Activated CD4-positive, alpha-beta T cell treated with anti-CD3 and anti-CD28 coated beads, Interleukin-2, amount 10 ng/mL, durations not matched to agents 7 days and 5 days (primary cell): Measurements from ENCODE around the gene AMH. TPM values are rescaled to one million over a fixed set of nuclear protein-coding genes. Genes with fewer than 3 reads are reported as not detected.

ENCODE experiments used
- CTCF ChIA-PET: fragments of 350-600 bp; sonication (Branson Sonifier 250); formaldehyde crosslinking; loops from one replicate; lab custom pipeline; 2021; ENCODE audit warnings: antibody characterized with exemption; lab: Charles Lee
- POLR2A ChIA-PET: fragments of 350-600 bp; sonication (Branson Sonifier 250); formaldehyde crosslinking; loops from one replicate; lab custom pipeline; 2021; ENCODE audit warnings: antibody characterized with exemption; lab: Charles Lee
- DNase-seq: peaks from one replicate; pipeline ENCODE4 v3.0.0-alpha.2; 2020
- H3K27ac Mint-ChIP-seq: one replicate; pipeline ENCODE4 v1.8.0; 2021; ENCODE audit warnings: mild to moderate bottlenecking, moderate library complexity, mixed read lengths
- H3K27me3 Mint-ChIP-seq: one replicate; pipeline ENCODE4 v1.8.0; 2021; ENCODE audit warnings: mixed read lengths
- H3K36me3 Mint-ChIP-seq: one replicate; pipeline ENCODE4 v1.8.0; 2021; ENCODE audit warnings: low read depth, mixed read lengths
- H3K4me1 Mint-ChIP-seq: one replicate; pipeline ENCODE4 v1.8.0; 2021; ENCODE audit warnings: mixed read lengths
- H3K4me3 Mint-ChIP-seq: one replicate; pipeline ENCODE4 v1.8.0; 2021; ENCODE audit warnings: mild to moderate bottlenecking, moderate library complexity, mixed read lengths
- H3K9me3 Mint-ChIP-seq: one replicate; pipeline ENCODE4 v1.8.0; 2021; ENCODE audit warnings: mixed read lengths
- total RNA-seq, 2 experiments: library from RNA; stranded (reverse); gene quantifications; one replicate each; pipeline ENCODE4 v1.2.3, GENCODE V29; 2021

Gene AMH
- total RNA-seq, 2 experiments from 2014 or later = 5.2 to 9.2 TPM

DNA sequence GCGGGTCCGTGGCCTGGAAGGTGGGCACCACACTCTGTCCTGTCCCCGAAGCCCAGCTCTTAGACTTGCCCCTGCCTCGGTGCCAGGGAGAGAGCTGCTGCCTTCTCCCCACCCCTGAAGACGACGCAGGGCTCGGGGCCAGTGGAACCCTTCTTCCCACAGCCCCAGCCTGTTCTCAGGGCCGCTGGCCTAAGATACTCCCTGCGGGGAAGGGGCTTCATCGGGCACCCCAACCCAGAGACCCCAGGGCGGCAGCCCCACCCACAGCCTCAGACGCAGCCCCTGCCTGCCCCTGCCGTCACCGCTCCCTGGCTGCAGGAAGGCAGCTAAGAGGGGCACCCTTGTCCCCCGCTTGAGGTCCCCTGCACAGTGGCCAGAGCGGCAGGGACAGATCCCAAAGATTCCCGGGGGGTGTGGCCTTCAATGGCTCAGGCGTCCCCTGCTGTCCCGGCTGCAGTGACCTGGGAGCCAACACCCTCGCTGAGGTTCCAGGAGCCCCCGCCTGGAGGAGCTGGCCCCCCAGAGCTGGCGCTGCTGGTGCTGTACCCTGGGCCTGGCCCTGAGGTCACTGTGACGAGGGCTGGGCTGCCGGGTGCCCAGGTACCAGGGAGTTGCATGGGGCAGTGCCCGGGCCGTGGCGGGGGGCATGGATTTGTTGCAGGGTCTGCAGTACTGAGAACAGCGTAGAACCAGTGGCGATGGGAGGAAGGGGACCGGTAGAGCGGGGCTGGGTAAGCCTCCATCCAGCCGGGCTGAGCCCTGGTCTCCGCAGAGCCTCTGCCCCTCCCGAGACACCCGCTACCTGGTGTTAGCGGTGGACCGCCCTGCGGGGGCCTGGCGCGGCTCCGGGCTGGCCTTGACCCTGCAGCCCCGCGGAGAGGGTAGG, 1.0 kb downstream of the AMH start:
- Mint-ChIP-seq H3K36me3 (peaks cover 9% of the 10 kb centered on the region), H3K27me3 (peaks cover 21% of the 10 kb centered on the region), H3K27ac (no peak overlapping the region), H3K4me3 (no peak overlapping the region), H3K9me3 (no peaks in the 10 kb centered on the region), H3K4me1 (peaks cover 7% of the 10 kb centered on the region)
- CTCF ChIA-PET = interaction anchor here (1.0 kb wide), 1 partner anchor 12 kb away, joined by 7 read pairs; no protein-coding TSS in a partner anchor
- DNase-seq = no peak
- POLR2A ChIA-PET = no interaction called here

DNA sequence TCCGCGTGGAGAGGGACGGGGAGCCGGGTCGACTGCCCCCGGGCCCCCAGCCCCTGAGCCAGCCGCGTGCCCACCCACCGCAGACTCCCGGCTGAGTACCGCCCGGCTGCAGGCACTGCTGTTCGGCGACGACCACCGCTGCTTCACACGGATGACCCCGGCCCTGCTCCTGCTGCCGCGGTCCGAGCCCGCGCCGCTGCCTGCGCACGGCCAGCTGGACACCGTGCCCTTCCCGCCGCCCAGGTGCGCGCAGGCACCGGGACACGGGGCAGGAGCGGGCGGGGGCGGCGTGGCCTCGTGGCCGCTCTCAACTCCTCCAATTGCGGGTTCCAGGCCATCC, 1.6 kb downstream of the AMH start:
- ChIA-PET CTCF (no interaction called here), POLR2A (no interaction called here)
- no peak overlapping the region for H3K27ac Mint-ChIP-seq
- peaks cover 7% of the 10 kb centered on the region for H3K4me1 Mint-ChIP-seq
- peaks cover 5% of the 10 kb centered on the region for H3K36me3 Mint-ChIP-seq
- DNase-seq = no peak
- H3K27me3 Mint-ChIP-seq = peaks cover 21% of the 10 kb centered on the region
- H3K9me3 Mint-ChIP-seq = no peaks in the 10 kb centered on the region
- H3K4me3 Mint-ChIP-seq = no peak overlapping the region

GRCh38 chr19:2251106-2252054, 2.3 kb downstream of the AMH start:
- POLR2A ChIA-PET = no interaction called here
- DNase-seq = no peak
- peaks cover 3% of the 10 kb centered on the region for H3K36me3 Mint-ChIP-seq
- CTCF ChIA-PET = no interaction called here
- peaks cover 7% of the 10 kb centered on the region for H3K4me1 Mint-ChIP-seq
- H3K9me3 Mint-ChIP-seq = no peaks in the 10 kb centered on the region
- no peak overlapping the region for H3K4me3 Mint-ChIP-seq
- no peak overlapping the region for H3K27ac Mint-ChIP-seq
- peaks cover 21% of the 10 kb centered on the region for H3K27me3 Mint-ChIP-seq

GRCh38 chr19:2252055-2252796, 3.1 kb downstream of the AMH start:
- H3K4me1 Mint-ChIP-seq = peaks cover 11% of the 10 kb centered on the region
- no peaks in the 10 kb centered on the region for H3K9me3 Mint-ChIP-seq
- H3K36me3 Mint-ChIP-seq = peaks cover 3% of the 10 kb centered on the region
- no peak overlapping the region for H3K4me3 Mint-ChIP-seq
- H3K27me3 Mint-ChIP-seq = peaks cover 21% of the 10 kb centered on the region
- ChIA-PET CTCF (interaction anchor here (0.6 to 2.4 kb wide), 4 partner anchors 15 to 96 kb away, joined by 3 to 9 read pairs (median 4); partner anchors contain the start of gene PLEKHJ1), POLR2A (no interaction called here)
- DNase-seq = no peak
- peak overlapping the region; percentile 13 for H3K27ac Mint-ChIP-seq

- Mint-ChIP-seq H3K9me3 (no peaks in the 10 kb centered on the region), H3K27me3 (peaks cover 21% of the 10 kb centered on the region), H3K36me3 (peaks cover 3% of the 10 kb centered on the region), H3K4me1 (peaks cover 14% of the 10 kb centered on the region), H3K4me3 (no peak overlapping the region), H3K27ac (peak overlapping the region; percentile 13)
- CTCF ChIA-PET = interaction anchor here (0.6 to 2.4 kb wide), 5 partner anchors 14 to 97 kb away, joined by 3 to 9 read pairs (median 4); partner anchors contain the start of gene PLEKHJ1
- DNase-seq = no peak
- POLR2A ChIA-PET = no interaction called here
Observed at GRCh38 chr19:2252797-2253105, 3.6 kb downstream of the AMH start.

DNA sequence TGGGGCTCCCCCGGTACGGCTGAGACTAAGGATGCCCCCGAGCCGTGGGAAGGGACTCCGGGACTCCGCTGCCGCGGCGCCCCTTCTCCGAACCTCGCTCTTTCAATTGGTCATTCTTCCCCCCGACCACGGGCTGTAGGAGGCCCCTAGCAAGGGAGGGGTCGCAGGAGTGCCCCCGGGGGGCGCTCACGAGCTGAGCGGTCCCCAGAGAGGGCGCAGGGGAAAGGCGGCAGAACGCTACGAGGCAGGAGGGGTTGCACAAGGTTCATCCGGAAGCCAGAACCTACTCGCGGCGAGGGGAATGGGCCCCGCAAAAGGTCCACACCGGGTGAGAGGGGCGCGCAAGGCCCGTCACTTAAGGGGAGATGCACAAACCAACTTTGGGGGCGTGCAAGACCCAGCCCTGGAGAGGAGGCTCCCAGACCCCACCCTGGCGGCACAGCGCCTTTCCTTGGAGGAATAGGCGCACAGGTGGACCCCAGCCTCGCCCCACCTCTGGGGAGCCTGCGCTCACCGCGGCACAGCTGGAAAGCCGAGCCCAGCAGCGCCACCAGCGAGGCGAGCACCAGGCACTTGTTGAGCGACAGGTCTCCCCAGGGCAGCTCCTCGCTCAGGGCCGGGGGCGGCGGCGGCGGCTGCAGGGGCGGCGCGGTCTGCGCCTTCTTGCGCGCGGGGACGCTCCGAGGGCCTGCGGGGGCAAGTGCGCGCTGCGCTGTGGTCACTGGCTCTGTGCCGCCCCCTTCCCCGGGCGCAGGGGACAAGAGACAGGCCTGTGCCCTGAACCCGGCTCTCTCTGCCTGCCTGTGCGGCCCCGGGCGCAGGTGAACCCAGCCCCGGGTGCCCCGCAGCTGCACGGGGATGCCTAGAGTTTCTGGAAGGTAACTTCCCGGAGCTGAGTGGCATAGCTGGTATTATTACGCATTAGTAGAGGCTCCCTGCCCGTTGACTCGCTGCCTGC, 4.3 kb downstream of the AMH start:
- Mint-ChIP-seq H3K27me3 (peaks cover 21% of the 10 kb centered on the region), H3K4me1 (peaks cover 21% of the 10 kb centered on the region), H3K9me3 (no peaks in the 10 kb centered on the region), H3K4me3 (peak overlapping the region; percentile 25), H3K27ac (peak overlapping the region; percentile 46), H3K36me3 (peaks cover 3% of the 10 kb centered on the region)
- ChIA-PET POLR2A (interaction anchor here (0.5 kb wide), 1 partner anchor 69 kb away, joined by 3 read pairs; no protein-coding TSS in a partner anchor), CTCF (interaction anchor here (0.5 to 2.4 kb wide), 7 partner anchors 11 to 380 kb away, joined by 3 to 9 read pairs (median 4); partner anchors contain the start of gene PLEKHJ1)
- DNase-seq = peak; percentile 49

DNA sequence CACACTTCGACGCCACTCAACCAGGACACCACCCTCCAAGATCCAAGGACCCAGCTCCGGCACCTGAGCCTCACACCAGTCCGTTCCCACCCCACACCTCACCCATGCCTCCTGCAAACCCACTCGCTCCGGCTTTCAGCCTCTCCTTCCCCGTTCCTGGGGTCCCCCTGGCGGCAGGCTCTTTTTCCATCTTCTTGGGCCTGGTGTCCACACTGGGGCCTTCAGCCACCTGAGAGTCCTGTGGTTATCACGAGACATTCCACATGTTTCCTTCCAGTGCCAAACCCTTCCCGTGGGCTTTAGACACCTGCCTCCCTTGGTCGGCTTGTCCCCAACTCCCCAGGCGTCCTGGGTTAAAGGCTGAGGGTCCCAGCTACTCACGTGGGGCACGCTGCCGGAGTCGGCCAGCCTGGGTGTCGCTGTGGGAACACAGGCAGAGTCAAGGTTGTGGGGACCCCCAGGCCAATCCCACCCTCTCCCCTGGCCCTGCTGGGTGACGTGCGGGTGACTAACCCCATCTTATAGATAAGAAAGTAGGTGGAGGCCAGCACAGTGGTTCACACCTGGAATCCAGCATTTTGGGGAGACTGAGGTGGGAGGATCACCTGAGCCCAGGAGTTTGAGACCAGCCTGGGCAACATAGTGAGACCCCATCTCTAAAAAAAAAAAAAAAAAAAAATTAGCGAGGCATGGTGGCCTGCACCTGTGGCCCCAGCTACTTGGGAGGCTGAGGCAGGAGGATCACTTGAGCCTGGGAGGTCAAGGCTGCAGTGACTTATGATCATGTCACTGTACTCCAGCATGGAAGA, 5.1 kb downstream of the AMH start:
- Mint-ChIP-seq H3K36me3 (peaks cover under 1% of the 10 kb centered on the region), H3K27me3 (peaks cover 21% of the 10 kb centered on the region), H3K4me1 (peaks cover 27% of the 10 kb centered on the region), H3K4me3 (no peak overlapping the region), H3K9me3 (no peaks in the 10 kb centered on the region), H3K27ac (peak overlapping the region; percentile 25)
- ChIA-PET CTCF (interaction anchor here (0.5 to 2.4 kb wide), 5 partner anchors 12 to 379 kb away, joined by 3 to 9 read pairs (median 5); no protein-coding TSS in a partner anchor), POLR2A (no interaction called here)
- DNase-seq = no peak

DNA sequence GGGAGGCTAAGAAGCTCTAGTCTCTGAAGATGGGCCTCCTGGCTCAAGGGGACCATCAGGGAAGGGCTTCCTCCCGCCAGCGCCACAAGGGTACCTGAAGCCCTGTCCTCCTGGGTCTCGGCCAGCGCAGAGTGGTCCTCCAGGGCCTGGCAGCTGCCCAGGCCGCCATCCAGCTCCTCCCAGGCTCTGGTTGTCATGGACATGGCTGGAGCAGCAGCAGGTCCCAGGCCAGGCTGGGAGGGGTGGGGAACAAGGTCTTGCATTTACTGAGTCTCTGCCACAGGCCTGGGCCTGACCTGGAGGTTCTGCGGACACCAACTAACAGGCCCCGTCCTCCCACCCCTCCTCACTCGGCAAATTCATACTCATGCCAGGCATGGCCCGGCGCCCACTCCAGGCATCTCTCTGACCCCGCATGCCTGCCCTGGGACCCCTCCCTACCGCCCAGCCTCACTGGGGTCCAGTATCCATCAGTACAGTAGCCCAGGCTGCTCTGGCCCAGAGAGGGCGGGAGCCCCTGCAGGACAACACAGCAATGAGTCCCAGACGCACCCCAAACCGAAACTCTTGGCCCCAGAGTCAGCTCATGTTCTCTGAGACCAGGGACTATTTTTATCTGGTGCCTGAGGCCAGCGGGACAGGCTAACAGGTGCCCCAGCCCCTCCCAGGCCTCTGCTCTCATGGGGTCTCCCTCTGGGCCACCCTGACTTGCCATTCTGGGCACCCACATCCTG, 6.2 kb downstream of the AMH start:
- H3K36me3 Mint-ChIP-seq = peaks cover 1% of the 10 kb centered on the region
- H3K27ac Mint-ChIP-seq = no peak overlapping the region
- no peak for DNase-seq
- H3K27me3 Mint-ChIP-seq = peaks cover 17% of the 10 kb centered on the region
- CTCF ChIA-PET = interaction anchor here (0.6 to 0.7 kb wide), 3 partner anchors 19 to 317 kb away, joined by 3 to 4 read pairs (median 3); partner anchors contain the start of gene PLEKHJ1
- no peaks in the 10 kb centered on the region for H3K9me3 Mint-ChIP-seq
- peaks cover 34% of the 10 kb centered on the region for H3K4me1 Mint-ChIP-seq
- POLR2A ChIA-PET = no interaction called here
- no peak overlapping the region for H3K4me3 Mint-ChIP-seq

DNA sequence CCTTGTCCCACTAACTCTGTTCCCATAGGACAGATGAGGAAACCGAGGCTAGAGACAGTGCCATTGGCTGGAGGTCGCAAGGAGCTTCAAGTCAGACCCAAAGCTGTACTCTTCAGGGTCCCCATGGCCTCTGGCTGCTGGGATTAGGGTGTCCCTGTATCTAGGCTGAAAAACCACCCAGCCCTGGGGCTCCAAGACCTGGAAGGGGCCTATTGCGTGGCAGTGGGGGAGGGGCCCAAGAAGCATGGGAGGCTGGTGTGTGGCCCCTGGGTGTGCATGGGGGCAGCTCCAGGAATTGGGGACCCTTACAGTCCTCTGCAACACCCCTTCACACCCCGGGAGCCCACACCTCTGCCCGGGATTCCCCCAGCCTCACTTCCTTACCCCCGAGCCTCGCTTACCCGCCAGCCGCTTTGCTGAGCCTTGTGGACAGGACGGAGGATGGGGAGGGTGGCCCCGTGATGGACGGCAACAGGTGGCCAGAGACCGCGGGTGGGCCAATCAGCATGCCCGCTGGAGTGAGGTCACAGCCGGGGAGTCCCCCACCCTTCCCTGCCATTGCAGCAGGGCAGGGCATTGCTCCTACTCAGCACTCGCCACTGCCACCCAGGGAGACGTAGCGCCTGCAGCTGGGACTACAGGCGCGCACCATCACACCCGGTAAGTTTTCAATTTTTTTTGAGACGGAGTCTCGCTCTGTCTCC, 7.0 kb downstream of the AMH start, which contains the start of gene JSRP1:
TSS of gene JSRP1 (minus strand) at position 436 of the 704 bp plus-strand sequence. CDS start 1,103 bp downstream, outside the sequence.
- H3K36me3 Mint-ChIP-seq = peaks cover 1% of the 10 kb centered on the region
- H3K4me1 Mint-ChIP-seq = peaks cover 38% of the 10 kb centered on the region
- CTCF ChIA-PET = interaction anchor here (0.6 to 0.8 kb wide), 3 partner anchors 19 to 316 kb away, joined by 3 to 4 read pairs (median 3); partner anchors contain the start of gene PLEKHJ1
- no peak for DNase-seq
- H3K27me3 Mint-ChIP-seq = peaks cover 17% of the 10 kb centered on the region
- no peak within 1 kb of the TSS for H3K4me3 Mint-ChIP-seq
- POLR2A ChIA-PET = no interaction called here
- H3K9me3 Mint-ChIP-seq = no peaks in the 10 kb centered on the region
- peak within 1 kb of the TSS; percentile 100 for H3K27ac Mint-ChIP-seq
